Ramos (cell line): ENCODE data around the gene UNCX.
"Not testable (repeated sequence)": the region's sequence is repeated elsewhere in the genome, so short reads cannot be mapped to it uniquely, and the experiment has no call there.

Experiments used
- in situ Hi-C: fragments of 300-500 bp; cut with MboI; formaldehyde crosslinking; loops from one replicate; pipeline ENCODE4 v1.14.3; 2022; ENCODE audit warnings: low sequenced_read_pairs; ENCODE audit not compliant: unreplicated experiment

UNCX gene

GRCh38 chr7:1232623-1233332, at the start of gene UNCX:
Gene UNCX (plus strand): TSS chr7:1232872. CDS start chr7:1233018, 146 bp downstream.
- in situ Hi-C loops: no loop called here

- in situ Hi-C loops: loop anchor here (10.0 kb wide), 1 partner anchor 272 kb away; no protein-coding TSS in a partner anchor
These were observed 45.5 kb upstream of the UNCX start for GRCh38 chr7:1187127-1187526.

- in situ Hi-C loops: loop anchor here (10.0 kb wide), 1 partner anchor 274 kb away; no protein-coding TSS in a partner anchor
These were observed 43.9 kb upstream of the UNCX start for GRCh38 chr7:1188720-1189294.

GRCh38 chr7:1189986-1190772, 42.5 kb upstream of the UNCX start:
- in situ Hi-C loops: loop anchor here (10.0 kb wide), 1 partner anchor 275 kb away; no protein-coding TSS in a partner anchor

- in situ Hi-C loops: no loop called here
These were observed 40.4 kb upstream of the UNCX start for GRCh38 chr7:1192171-1192676.

- in situ Hi-C loops: no loop called here
These were observed 38.9 kb upstream of the UNCX start for GRCh38 chr7:1193593-1194424.

- in situ Hi-C loops: not testable (repeated sequence)
These were observed 36.2 kb upstream of the UNCX start for GRCh38 chr7:1196441-1196840.

GRCh38 chr7:1196950-1197349, 35.7 kb upstream of the UNCX start:
- in situ Hi-C loops: no loop called here

GRCh38 chr7:1197997-1198625, 34.6 kb upstream of the UNCX start:
- in situ Hi-C loops: no loop called here

GRCh38 chr7:1200045-1200444, 32.6 kb upstream of the UNCX start:
- in situ Hi-C loops: no loop called here

GRCh38 chr7:1201916-1202315, 30.8 kb upstream of the UNCX start:
- in situ Hi-C loops: no loop called here

GRCh38 chr7:1202914-1203313, 29.8 kb upstream of the UNCX start:
- in situ Hi-C loops: not testable (repeated sequence)

- in situ Hi-C loops: no loop called here
These were observed 28.1 kb upstream of the UNCX start for GRCh38 chr7:1204460-1205140.

GRCh38 chr7:1205742-1206141, 26.9 kb upstream of the UNCX start:
- in situ Hi-C loops: not testable (repeated sequence)

GRCh38 chr7:1209097-1209496, 23.6 kb upstream of the UNCX start:
- in situ Hi-C loops: no loop called here

- in situ Hi-C loops: no loop called here
These were observed 22.2 kb upstream of the UNCX start for GRCh38 chr7:1210321-1210978.

GRCh38 chr7:1210979-1211608, 21.6 kb upstream of the UNCX start:
- in situ Hi-C loops: no loop called here

GRCh38 chr7:1211611-1212010, 21.1 kb upstream of the UNCX start:
- in situ Hi-C loops: no loop called here
